GM18526 (cell line): Measurements from ENCODE around the gene DCHS2.

ENCODE experiments used
- POLR2A ChIP-seq: IDR thresholded peaks from 3 replicates; pipeline ENCODE4 v1.6.1; 2011; ENCODE audit not compliant: insufficient read length; ENCODE audit errors: extremely low read depth

DCHS2 gene

DNA sequence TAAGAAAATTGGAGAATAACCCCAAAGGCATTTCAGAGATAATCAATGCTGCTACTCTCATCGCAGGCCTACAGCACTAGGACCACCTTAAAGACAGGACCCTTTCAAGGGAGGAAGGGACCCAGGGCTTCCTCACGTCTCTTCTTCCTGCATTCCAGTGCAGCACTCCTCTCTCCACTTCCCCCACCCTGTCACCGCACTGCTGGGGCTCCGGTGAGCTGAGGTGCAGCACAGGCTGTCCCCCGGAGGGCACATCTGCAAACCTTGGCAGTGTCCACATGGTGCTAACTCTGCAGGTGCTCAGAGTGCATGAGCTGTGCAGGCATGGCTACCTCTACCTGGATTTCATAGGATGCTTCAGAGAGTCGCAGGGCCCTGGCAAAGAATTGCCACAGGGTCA lies 305.6 kb downstream of the DCHS2 start:
- no peak for TF ChIP-seq POLR2A

GRCh38 chr4:154184238-154184637 lies 307.4 kb downstream of the DCHS2 start:
- TF ChIP-seq POLR2A, result no peak

GRCh38 chr4:154183264-154183663 lies 308.3 kb downstream of the DCHS2 start:
- TF ChIP-seq POLR2A, result no peak
